GM19043 (cell line): Measurements from ENCODE around the gene RPRD2.
"Not testable (repeated sequence)": the region's sequence is repeated elsewhere in the genome, so short reads cannot be mapped to it uniquely, and the experiment has no call there.

Experiments used
- ATAC-seq: cut with Tn5 transposase; IDR thresholded peaks from one replicate; pipeline ENCODE4 v1.9.1; 2021; ENCODE audit warnings: low read depth; ENCODE audit not compliant: unreplicated experiment

The RPRD2 gene

GRCh38 chr1:150363426-150364230, at the start of gene RPRD2:
Gene RPRD2, plus strand, starts transcription at chr1:150364147. Its CDS starts 568 bp downstream, at chr1:150364715.
- ATAC-seq: peak; percentile 81

GRCh38 chr1:150314691-150315090, 49.3 kb upstream of the RPRD2 start:
- not testable (repeated sequence) for ATAC-seq

GRCh38 chr1:150320667-150320978, 43.3 kb upstream of the RPRD2 start:
- no peak for ATAC-seq

GRCh38 chr1:150321826-150322166, 42.2 kb upstream of the RPRD2 start:
- ATAC-seq: no peak

- ATAC-seq: no peak
Observed at GRCh38 chr1:150322310-150322709, 41.6 kb upstream of the RPRD2 start.

GRCh38 chr1:150332651-150333290, 31.2 kb upstream of the RPRD2 start:
- ATAC-seq: no peak

GRCh38 chr1:150346316-150346715, 17.6 kb upstream of the RPRD2 start:
- no peak for ATAC-seq

- no peak for ATAC-seq
Observed at GRCh38 chr1:150352866-150353265, 11.1 kb upstream of the RPRD2 start.

GRCh38 chr1:150362721-150363425, 1.1 kb upstream of the RPRD2 start:
- no peak for ATAC-seq

GRCh38 chr1:150364231-150365003, 470 bp downstream of the RPRD2 start:
- ATAC-seq: no peak

- no peak for ATAC-seq
Observed at GRCh38 chr1:150365941-150366340, 2.0 kb downstream of the RPRD2 start.

GRCh38 chr1:150366416-150367296, 2.7 kb downstream of the RPRD2 start:
- ATAC-seq: no peak

GRCh38 chr1:150371110-150371509, 7.2 kb downstream of the RPRD2 start:
- ATAC-seq: no peak

GRCh38 chr1:150372580-150372979, 8.6 kb downstream of the RPRD2 start:
- ATAC-seq: no peak

GRCh38 chr1:150376110-150376509, 12.2 kb downstream of the RPRD2 start:
- no peak for ATAC-seq

GRCh38 chr1:150383631-150384324, 19.8 kb downstream of the RPRD2 start:
- ATAC-seq: no peak

GRCh38 chr1:150385537-150386445, 21.8 kb downstream of the RPRD2 start:
- ATAC-seq: no peak

- ATAC-seq: no peak
Observed at GRCh38 chr1:150386592-150386991, 22.6 kb downstream of the RPRD2 start.
